ENCODE measurements around the gene OR52N5.

Gene OR52N5

GRCh38 chr11:5727691-5728090, 55.5 kb downstream of the OR52N5 start:
- no peak for TF ChIP-seq CTCF (IDR thresholded peaks at IDR 0.05; ENCODE audit: low read depth, low read length)
- H3K4me3 ChIP-seq (replicated peaks in 1 of 2; ENCODE audit: low read depth in 2 of 2, low read length in 2 of 2), result no peak overlapping the region
- DNase-seq (ENCODE audit: low read depth in 2 of 2), result no peak

DNA sequence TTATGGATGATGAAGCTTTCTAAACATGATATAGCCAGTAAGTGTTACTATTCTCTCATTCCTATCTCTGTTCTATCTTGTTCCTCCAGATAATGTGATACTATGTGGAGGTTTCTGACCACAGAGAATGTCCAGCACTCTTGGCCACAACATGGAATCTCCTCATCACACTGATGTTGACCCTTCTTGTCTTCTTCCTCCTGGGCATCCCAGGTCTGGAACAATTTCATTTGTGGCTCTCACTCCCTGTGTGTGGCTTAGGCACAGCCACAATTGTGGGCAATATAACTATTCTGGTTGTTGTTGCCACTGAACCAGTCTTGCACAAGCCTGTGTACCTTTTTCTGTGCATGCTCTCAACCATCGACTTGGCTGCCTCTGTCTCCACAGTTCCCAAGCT, 56.8 kb downstream of the OR52N5 start:
- no peak for TF ChIP-seq CTCF (IDR thresholded peaks at IDR 0.05; ENCODE audit: low read depth, low read length)
- H3K4me3 ChIP-seq (replicated peaks in 1 of 2; ENCODE audit: low read depth in 2 of 2, low read length in 2 of 2), result no peak overlapping the region
- no peak for DNase-seq (ENCODE audit: low read depth in 2 of 2)
